HG02678 (cell line): ENCODE measurements around the gene ING5.
A peak's percentile ranks its signal among the peaks of the same experiment; 100 is the strongest.
"Not testable (repeated sequence)": the region's sequence is repeated elsewhere in the genome, so short reads cannot be mapped to it uniquely, and the experiment has no call there.

Experiments
- ATAC-seq: cut with Tn5 transposase; IDR thresholded peaks from one replicate; pipeline ENCODE4 v1.9.1; 2021; ENCODE audit warnings: mild to moderate bottlenecking, moderate library complexity; ENCODE audit not compliant: unreplicated experiment

The ING5 gene

DNA sequence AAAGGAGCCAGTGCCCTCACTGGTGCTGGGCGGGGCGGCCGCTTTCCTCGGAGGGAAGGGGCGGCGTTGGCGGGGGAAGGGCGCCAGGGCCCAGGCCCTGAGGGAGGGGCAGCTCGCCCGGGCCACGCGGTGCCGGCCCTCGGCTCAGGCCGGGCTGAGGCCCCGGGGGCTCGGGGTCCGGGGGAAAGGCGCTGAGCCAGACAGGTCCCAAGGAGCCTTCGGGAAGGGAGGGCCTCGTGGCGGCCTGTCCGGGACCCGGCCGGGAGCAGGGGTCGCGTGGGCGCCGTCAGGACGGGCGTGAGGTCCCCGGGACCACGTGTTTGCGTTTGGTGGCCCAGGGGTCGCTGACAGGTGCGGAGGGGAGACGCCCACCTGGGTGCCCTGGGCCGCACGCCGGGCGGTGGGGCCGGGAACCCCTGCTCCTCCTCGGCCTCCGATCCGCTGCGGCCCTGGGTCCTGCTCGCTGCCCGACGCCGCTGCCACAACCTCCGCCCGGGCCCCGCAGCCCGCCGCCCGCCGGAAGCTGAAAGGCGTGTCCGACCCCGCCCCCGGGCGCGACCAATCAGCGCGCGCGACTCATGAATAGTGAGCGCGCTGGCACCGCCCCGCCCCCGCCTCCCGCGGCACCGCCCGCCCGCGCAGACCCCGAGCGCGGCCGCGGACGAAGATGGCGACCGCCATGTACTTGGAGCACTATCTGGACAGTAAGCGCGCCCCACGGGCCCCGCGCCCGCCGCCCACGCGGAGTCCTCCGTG lies at the start of gene ING5:
Gene ING5, plus strand, starts transcription at position 641 of the 756 bp plus-strand sequence. Its CDS starts 27 bp downstream, at position 668.
- peak; percentile 61 for ATAC-seq

DNA sequence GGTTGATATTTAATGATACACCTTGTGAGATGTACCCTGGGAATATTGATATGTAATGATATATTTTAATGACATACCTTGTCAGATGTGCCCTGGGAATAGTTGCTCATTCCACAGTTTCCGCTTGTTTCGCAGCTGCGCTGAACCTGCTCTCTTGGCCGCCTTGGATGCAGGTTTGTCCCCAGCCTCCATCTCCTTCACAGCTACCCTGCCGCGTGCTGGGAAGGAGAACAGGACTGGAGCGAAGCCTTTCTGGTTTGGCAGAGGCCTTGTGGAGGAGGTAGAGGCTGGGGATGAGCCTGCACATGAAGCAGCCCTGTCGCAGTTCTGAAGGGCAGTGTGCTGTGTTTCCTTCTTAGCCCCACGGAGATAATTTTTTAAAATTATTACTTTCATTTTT lies 49.7 kb upstream of the ING5 start:
- ATAC-seq, result no peak

DNA sequence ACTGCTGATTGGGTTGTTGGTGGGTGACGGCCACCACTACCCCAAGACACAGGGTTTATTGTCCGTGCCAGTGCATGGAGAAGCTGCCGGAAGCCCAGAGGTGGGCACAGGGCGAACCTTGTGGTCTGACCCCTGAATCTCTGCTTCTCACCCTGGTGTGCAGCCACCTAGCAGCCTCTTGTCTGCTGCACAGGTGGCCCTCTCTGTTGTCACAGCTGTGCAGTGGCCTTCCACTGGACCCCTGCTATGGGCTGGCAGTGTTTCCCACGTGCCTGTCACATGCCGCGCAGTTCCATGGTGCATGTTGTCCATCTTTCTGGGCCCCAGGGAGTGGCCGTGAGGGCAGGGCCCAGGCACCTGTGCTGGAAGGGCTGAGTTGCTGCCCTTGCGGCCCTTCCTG lies 49.1 kb upstream of the ING5 start:
- ATAC-seq, result no peak

DNA sequence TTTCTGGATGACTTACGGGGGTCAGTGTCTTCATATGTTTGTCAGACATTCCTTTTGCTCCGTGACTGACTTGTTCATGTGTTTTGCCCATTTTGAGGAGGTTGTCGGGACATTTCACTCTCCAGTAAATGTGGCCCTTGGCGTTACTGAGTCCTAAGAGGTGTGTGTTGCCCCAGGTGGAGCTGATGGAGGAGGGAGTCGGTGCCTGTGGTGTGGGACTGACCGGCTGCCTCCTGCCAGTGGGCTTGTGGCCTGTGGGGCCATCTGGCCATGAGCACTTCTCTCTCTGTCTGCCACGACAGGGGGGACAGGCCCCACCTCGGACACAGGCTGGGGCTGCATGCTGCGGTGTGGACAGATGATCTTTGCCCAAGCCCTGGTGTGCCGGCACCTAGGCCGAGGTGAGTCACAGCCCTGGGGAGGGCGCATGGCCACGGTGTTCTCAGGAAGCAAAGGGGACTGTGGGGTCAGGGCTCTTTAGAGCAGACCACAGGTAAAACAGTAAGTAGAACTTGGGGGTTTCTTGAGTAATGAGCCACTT lies 48.6 kb upstream of the ING5 start:
- ATAC-seq, result no peak

DNA sequence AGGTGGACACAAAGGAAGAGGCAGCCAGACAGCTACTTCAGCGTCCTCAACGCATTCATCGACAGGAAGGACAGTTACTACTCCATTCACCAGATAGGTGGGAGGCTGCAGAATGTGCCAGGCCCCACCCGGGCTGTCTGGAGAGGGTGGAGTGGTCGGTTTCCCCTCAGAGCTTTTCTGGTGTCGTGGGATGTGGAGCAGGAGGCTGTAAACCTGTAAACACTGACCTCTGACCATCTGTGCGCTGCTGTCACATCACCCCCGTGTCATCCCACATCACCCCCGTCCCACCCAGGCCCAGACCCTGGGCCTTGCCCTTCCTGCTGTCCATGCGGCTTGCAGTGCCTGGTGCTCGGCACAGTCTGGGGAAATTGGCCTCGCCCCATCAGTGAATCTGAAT lies 47.3 kb upstream of the ING5 start:
- no peak for ATAC-seq

DNA sequence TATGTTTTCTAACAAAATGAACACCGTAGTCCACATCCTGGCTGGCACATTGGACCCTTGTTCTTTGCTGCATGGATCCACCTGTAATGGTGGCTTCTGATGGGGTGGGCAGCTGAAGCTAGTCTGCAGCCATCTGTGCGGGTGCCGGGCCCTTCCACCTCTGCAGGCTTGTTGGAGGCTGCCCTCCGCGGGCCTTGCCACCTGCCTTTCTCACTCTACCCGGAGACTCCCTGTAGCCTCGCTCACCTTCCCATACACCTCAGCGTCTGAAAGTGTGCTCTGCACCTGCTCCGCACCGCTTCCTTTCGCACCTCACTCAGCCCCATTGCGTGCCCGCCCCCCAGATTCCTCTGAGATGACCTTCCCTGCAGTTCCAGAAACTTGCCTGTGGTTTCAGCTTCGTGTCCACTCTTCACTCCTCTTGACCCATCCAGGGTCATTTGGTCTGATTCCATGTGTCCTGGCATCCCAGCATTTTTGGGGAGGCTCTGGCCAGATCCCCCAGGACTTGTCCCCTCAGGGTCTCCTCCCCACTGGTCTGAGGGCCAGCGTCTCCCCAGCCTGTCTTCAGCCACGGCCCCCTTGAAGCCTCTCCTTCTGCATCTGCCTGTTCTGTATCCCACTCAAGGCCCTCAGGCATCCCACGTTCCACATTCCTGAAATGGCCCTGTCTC lies 46.2 kb upstream of the ING5 start:
- no peak for ATAC-seq

DNA sequence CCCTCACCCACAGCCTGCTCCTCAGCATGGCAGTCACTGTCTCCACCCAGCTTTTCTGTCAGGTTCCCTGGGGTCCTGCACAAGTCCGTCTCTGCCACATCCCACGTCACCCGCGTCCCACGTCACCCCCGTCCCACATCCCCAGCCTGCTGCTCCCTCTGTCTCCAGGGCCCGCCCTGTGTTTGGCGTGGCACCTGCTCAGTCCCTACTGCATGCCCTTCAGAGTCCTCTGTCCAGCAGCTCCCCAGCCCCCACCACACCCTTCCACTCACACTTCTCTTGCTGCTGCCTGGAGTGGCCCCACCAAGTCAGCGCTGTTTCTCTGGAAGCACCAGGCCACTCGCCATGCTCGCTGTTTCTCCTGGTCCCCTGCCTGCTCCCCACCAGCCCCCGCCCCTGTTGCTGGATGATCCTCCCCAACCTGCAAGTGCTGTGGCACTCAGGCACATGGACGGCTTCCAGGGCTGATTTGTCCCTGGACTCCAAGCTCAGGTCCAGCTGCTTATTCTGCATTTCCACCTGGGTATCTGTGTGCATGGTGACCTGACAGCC lies 45.6 kb upstream of the ING5 start:
- no peak for ATAC-seq

DNA sequence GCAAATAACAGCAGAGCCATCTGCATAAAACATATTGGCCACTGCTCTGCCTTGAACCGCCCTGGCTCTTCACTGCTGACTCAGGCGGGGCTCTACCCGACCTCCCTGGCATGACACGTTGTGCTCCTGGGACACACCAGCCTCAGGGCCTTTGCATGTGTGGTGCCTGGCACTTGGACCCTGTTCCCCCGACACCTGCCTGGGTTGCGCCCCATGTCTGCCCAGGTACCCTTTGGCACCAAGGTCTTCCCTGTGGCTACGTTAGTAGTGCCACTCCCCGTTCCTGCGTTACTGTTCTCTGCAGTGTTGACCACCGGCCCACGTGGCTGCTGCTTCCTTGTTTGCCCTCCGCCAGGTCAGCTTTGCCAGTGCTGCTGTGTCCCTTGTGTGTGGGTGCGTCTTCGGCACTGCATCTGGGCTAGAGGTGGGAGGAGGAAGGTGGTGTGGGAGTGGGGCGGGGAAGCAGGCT lies 44.0 kb upstream of the ING5 start:
- no peak for ATAC-seq

DNA sequence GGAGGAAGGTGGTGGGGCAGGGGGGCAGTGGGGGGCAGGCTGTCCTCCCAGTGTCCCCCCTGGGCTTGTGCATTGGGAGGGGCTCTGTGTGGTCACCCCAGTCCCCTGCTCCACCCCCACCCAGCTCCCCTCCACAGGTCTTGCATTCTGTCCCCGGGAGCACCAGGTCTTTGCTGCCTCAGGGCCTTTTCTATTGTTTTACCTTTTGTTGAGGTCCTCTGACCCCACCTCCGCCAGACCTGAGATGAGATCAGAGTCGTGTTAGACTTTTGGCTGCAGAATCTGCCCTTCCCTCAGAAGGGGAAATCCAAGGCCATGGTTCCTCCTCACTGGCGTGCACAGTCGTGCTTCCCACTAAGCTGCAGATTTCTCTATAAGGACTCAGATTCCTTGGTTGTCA lies 43.5 kb upstream of the ING5 start:
- no peak for ATAC-seq

DNA sequence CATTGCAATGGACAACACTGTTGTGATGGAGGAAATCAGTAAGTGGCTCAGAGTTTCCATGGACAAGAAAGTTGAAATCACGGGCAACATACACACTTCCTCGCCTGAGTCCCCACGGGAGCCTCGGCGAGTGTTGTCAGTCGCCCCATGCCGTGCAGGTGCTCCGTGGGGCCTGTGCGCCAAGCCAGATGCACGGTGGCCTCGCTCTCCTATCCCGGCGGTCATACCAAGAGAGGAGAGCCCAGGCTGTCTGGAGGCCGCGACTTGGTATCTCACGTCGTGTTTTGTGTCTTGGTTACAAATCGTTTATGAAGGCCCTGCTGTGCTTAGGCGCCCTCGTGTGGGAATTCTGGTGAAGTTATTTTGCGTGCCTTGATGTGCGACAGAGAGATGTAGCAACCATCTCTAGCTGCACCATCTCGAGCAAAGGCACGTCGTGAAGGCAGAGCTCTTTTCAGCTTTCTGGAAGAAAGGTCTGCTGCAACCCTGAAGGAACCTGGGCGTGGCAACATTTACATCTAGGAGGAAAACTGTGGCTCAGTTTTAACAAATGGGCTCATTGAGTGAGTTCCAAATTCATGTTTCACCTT lies 42.6 kb upstream of the ING5 start:
- ATAC-seq, result no peak

DNA sequence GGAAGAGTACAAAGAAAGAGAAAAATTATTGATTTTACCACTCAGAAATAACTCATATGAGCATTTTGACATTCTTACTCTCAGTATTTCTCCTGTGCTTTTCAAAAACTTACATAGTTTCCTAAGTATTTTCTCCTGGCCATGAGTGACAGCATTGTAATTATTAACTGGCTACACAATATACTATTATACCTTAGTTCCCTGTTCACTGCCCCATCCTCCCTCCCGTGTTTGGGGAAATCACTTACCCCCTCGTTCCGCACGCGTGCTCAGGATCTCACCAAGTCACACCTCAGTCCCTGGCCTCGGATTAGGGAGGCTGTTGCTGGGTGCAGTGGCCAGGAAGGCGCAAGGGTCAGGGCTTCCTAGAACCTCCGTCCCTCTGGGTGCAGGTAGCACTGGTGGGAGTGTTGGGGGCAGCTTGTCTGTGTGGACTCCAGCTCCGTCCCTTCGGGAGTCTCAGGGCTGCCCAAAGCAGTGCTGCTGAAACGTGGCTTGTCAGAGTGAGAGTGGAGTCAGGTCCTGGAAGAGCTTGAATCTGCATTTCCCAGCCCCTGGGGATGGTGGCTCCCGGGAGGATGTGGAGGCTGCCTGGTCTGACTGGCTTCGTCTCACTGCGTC lies 41.1 kb upstream of the ING5 start:
- ATAC-seq, result no peak

DNA sequence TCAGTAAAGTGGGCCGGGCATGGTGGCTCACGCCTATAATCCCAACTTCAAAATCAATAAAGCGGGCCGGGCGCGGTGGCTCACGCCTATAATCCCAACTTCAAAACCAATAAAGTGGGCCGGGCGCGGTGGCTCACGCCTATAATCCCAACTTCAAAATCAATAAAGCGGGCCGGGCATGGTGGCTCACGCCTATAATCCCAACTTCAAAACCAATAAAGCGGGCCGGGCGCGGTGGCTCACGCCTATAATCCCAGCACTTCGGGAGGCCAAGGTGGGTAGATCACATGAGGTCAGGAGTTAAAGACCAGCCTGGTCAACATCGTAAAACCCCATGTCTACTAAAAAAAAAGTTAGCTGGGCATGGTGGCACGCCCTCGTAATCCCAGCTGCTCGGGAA lies 39.1 kb upstream of the ING5 start:
- ATAC-seq, result not testable (repeated sequence)

DNA sequence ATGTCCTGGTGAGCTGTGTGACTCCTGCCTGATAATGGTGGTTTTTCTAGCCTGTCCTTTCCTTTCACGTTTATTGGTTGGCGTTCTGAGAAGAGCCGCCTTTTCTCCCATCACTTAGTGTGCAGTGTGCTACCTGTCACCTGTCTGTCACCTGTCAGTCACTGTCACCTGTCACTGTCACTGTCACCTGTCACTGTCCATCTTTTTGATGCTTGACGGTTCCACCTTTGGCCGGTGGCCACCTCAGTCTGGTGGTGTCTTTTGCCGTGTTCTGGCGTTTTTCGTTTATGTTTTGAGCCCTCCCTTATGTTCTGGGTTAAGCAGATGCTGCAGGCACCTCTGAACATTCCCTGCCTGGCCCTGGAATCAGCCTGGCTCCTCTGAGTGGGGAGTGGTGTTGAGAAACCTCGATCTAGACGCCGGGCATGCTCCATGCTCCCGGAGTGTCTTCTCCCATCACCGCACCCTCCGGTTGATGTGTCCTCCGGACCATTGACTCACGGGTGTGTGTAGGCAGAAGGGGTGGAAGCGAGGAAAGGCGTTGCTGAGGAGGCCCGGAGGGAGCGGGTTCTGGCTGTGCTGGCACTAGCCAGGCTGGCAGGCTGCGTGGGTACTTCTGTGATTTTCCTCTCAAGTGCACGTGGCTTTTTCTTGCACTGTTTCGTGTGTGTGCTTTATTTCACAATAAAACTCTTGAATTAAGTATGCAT lies 36.0 kb upstream of the ING5 start:
- ATAC-seq, result no peak

DNA sequence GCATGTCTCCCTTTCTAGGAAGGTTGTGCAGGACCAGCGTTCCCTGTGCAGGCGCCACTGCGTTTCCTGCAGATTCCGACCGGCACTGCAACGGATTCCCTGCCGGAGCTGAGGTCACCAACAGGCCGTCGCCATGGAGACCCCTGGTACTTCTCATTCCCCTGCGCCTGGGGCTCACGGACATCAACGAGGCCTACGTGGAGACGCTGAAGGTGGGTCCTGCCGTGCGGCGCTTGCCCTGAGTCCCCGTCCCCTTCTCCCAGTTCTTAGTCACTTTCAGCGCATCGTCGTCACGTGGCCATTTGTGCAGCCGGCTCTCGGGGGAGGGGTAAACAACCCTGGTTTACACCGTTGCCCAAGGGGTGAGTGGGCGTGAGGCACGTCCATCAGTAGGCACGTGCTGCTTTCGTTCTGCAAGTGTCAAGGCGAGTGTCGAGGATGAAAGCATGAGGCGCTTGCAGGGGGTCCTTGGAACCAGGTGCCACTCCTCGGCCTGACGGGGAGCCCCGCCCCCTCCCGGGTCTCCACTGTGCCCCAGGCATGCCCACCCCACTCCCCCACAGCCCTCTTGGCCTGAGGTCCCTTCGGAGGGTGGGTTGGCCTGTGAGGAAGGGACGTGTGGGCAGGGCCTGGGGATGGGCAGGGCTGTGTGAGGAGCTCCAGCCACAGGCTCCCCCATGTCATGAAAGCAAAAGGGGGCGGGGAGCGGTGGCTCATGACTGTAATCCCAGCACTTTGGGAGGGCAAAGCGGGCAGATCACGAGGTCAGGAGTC lies 35.0 kb upstream of the ING5 start:
- no peak for ATAC-seq

DNA sequence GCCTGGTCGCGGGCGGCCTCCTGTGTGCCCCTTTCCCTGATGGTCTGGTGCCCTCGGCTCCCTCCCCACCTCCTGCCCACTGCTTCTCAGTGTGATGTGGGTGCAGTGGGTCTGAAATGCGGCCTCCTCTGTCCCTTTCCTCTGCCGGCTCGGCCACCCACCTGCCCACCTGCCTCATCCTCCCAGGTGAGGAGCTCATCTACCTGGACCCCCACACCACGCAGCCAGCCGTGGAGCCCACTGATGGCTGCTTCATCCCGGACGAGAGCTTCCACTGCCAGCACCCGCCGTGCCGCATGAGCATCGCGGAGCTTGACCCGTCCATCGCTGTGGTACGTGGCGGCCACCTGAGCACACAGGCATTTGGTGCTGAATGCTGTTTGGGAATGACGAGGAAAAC lies 33.5 kb upstream of the ING5 start:
- ATAC-seq, result no peak

DNA sequence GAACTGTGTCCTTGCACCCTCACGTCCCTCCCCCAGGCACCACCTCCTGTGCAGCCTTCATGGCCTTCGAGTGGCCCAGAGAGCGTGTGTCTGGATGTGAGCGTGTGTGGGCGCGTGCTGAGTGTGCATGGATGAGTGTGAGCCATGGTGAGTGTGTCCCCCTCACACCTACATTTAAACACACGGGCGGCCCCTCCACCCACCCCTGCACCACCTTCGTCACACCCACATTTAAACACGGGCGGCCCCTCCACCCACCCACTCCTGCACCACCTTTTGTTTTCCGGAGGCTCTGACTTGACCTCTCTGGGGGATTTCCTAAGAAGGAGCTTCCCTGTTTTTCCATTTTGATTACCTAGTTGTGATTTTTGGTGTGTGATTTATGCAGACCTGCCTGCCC lies 33.0 kb upstream of the ING5 start:
- no peak for ATAC-seq

DNA sequence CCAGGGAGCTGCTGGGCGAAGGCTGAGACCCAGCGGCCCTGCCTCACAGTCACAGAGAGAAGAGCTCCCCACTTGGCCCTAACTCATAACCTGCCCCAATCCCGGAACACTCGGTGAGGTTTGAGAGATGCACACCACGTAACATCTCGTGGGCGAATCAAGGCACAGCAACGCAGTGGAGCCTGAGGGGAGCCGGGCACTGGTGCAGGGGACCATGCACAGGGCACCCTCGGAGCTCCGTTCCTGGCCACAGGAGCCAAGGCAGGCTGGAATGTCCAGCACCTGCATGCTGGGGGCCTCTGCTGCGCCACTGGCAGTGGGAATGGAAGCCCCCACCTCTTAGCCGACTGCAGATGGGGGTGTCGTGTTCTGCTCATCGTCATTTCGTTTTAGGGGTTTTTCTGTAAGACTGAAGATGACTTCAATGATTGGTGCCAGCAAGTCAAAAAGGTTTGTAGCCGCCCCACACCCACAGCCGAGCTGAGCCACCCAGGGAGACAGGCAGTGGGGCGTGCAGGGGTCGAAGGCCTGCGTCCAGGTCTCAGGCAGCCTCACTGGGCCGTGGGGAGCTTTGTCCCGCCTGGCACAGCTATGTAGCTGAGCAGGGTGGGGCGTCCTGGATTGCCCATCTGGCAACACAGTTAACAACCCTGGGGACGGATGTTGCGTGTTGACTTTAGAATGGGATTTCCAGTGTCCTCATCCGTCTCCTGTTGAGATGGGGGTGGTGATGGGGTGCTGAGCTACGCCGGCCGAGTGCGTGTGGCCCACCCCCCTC lies 31.3 kb upstream of the ING5 start:
- no peak for ATAC-seq

DNA sequence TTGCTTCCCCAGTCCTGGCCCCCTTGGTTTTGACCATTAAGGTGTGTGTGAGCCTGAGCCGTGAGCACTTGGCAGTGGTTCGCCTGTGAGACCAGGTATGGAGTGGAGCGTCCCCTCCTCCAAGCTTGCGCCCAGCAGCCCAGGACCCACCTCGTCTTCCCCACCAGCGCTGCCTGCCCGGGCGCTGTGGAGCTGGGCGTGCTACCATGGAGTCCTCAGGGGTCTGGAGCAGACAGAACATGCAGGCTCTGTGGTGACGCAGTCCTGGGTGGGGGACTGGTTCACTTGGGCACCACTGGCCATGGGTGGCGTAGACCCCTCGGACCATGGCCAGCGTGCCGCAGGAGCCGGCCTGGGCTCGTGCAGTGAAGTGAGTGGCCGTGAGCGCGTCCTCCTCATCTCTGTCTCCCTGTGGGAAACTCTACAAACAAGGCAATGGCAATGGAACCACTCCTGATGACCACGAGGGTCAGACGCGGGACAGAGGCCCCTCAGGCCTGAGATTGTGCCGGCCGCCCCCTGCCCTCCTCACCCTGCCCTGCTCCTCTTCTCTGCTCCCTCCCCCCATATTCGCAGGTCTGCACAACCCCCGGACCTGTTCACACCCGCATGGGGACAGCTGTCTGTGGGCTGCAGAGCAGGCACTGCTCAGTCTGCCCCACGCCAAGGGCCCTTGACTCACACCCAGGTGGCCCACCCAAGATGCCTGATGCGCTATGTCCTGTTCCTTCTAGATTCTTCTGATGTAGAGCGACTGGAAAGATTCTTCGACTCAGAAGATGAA lies 30.2 kb upstream of the ING5 start:
- no peak for ATAC-seq
